CD14-positive monocyte (primary cell): ENCODE results near the gene ATXN2. TPM values are rescaled to one million over a fixed set of nuclear protein-coding genes. Genes with fewer than 3 reads are reported as not detected.

ENCODE experiments used
- DNase-seq, 3 donors: peaks; one replicate each; pipeline ENCODE4 v3.0.0-alpha.2; 2011 to 2022
- H2AFZ ChIP-seq: 2 replicates; pipeline ENCODE4 v1.6.0; 2012; ENCODE audit warnings: mild to moderate bottlenecking, low read depth, low read length, inconsistent platforms; ENCODE audit not compliant: insufficient read depth, poor library complexity, severe bottlenecking
- H3K27ac ChIP-seq, 2 donors: 1 replicate in 1 of 2; 2 replicates in 1 of 2; pipeline ENCODE4 v1.5.1; 2012 to 2013; ENCODE audit warnings: low read length in 2 of 2, control low read depth in 1 of 2, inconsistent platforms in 1 of 2, low read depth in 1 of 2, mild to moderate bottlenecking in 1 of 2
- H3K27me3 ChIP-seq, 2 donors: one replicate each; pipeline versions ENCODE4 v1.6.0 to v1.6.1; 2011 to 2013; ENCODE audit warnings: low read length in 2 of 2; ENCODE audit not compliant: control insufficient read depth in 2 of 2, insufficient read depth in 2 of 2
- H3K36me3 ChIP-seq, 2 donors: replicated peaks in 1 of 2; 1 replicate in 1 of 2; 2 replicates in 1 of 2; pipeline versions ENCODE4 v1.5.1 to v1.6.1; 2012 to 2013; ENCODE audit warnings: low read length in 2 of 2, control low read depth in 1 of 2, inconsistent platforms in 1 of 2, mild to moderate bottlenecking in 1 of 2; ENCODE audit not compliant: insufficient read depth in 2 of 2, control insufficient read depth in 1 of 2
- H3K4me1 ChIP-seq, 2 donors: 1 replicate in 1 of 2; 2 replicates in 1 of 2; pipeline versions ENCODE4 v1.5.1 to v1.6.1; 2012 to 2013; ENCODE audit warnings: low read length in 2 of 2, control low read depth in 1 of 2, inconsistent platforms in 1 of 2, mild to moderate bottlenecking in 1 of 2, moderate library complexity in 1 of 2; ENCODE audit not compliant: insufficient read depth in 2 of 2, control insufficient read depth in 1 of 2
- H3K4me2 ChIP-seq: replicated peaks from 2 replicates; pipeline ENCODE3; 2012; ENCODE audit warnings: low read length, moderate library complexity, mild to moderate bottlenecking; ENCODE audit not compliant: poor library complexity, severe bottlenecking; ENCODE audit errors: extremely low read depth
- H3K4me3 ChIP-seq, 3 experiments: fragments of 200-600 bp in 1 of 3; sonication (generic) in 1 of 3; replicated peaks in 1 of 3; 1 replicate in 2 of 3; 2 replicates in 1 of 3; pipeline ENCODE4 v1.5.1; 2011 to 2013; ENCODE audit warnings: low read length in 3 of 3, mild to moderate bottlenecking in 3 of 3, control low read depth in 2 of 3, low read depth in 2 of 3, inconsistent platforms in 1 of 3, moderate library complexity in 1 of 3
- H3K79me2 ChIP-seq: 2 replicates; pipeline ENCODE4 v1.6.0; 2012; ENCODE audit warnings: mild to moderate bottlenecking, control low read depth, inconsistent platforms, low read length, moderate library complexity; ENCODE audit not compliant: insufficient read depth
- H3K9ac ChIP-seq: 2 replicates; pipeline ENCODE4 v1.6.0; 2017; ENCODE audit warnings: low read length, mild to moderate bottlenecking; ENCODE audit not compliant: insufficient read depth, poor library complexity, severe bottlenecking
- H3K9me3 ChIP-seq, 2 donors: replicated peaks in 1 of 2; 1 replicate in 1 of 2; 2 replicates in 1 of 2; pipeline versions ENCODE4 v1.5.1 to v1.6.1; 2012 to 2013; ENCODE audit warnings: low read length in 2 of 2, control low read depth in 1 of 2; ENCODE audit not compliant: control insufficient read depth in 1 of 2, insufficient read depth in 1 of 2
- H4K20me1 ChIP-seq: 2 replicates; pipeline ENCODE4 v1.6.0; 2012; ENCODE audit warnings: mild to moderate bottlenecking, low read length, control low read depth, moderate library complexity; ENCODE audit not compliant: insufficient read depth
- H3K27ac Mint-ChIP-seq, 7 donors: one replicate each; pipeline ENCODE4 v1.8.0; 2020; ENCODE audit warnings: mild to moderate bottlenecking in 7 of 7, mixed read lengths in 7 of 7, moderate library complexity in 6 of 7, inconsistent platforms in 2 of 7
- H3K27me3 Mint-ChIP-seq, 3 donors: one replicate each; pipeline ENCODE4 v1.8.0; 2021 to 2022; ENCODE audit warnings: low read depth in 3 of 3, mild to moderate bottlenecking in 3 of 3, mixed read lengths in 3 of 3, moderate library complexity in 3 of 3, inconsistent platforms in 1 of 3
- H3K36me3 Mint-ChIP-seq, 2 donors: one replicate each; pipeline ENCODE4 v1.8.0; 2020; ENCODE audit warnings: mixed read lengths in 2 of 2, inconsistent platforms in 1 of 2, mild to moderate bottlenecking in 1 of 2
- H3K4me1 Mint-ChIP-seq: one replicate; pipeline ENCODE4 v1.8.0; 2020; ENCODE audit warnings: mild to moderate bottlenecking, mixed read lengths
- H3K4me3 Mint-ChIP-seq, 2 donors: one replicate each; pipeline ENCODE4 v1.8.0; 2020; ENCODE audit warnings: mild to moderate bottlenecking in 2 of 2, mixed read lengths in 2 of 2, moderate library complexity in 1 of 2
- H3K9me3 Mint-ChIP-seq, 7 donors: one replicate each; pipeline ENCODE4 v1.8.0; 2020 to 2022; ENCODE audit warnings: mixed read lengths in 7 of 7, mild to moderate bottlenecking in 6 of 7, moderate library complexity in 6 of 7, inconsistent platforms in 2 of 7
- CTCF ChIP-seq: fragments of 200-600 bp; IDR thresholded peaks from one replicate; pipeline ENCODE4 v1.8.0; 2022; ENCODE audit warnings: antibody characterized with exemption, mild to moderate bottlenecking
- WGBS: methylation state at CpG from one replicate; pipeline ENCODE4 v1.1.5; 2013; ENCODE audit warnings: missing lambda C conversion rate; ENCODE audit not compliant: insufficient coverage; 5-methylcytosine and 5-hydroxymethylcytosine counted together
- intact Hi-C, 2 donors: fragments of 100-400 bp; cut with micrococcal nuclease; formaldehyde crosslinking; loops; one replicate each; pipeline versions ENCODE4 v1.15.0 to v1.15.1; 2023
- polyA plus RNA-seq, 3 donors: library from polyadenylated mRNA; depleted of rRNA in 1 of 3; unstranded in 2 of 3; stranded (reverse) in 1 of 3; fragments of 300-500 nt in 2 of 3; fragments of >200 nt in 1 of 3; fragmentation: Illumina TruSeq in 2 of 3; gene quantifications; 1 replicate in 2 of 3; 2 replicates in 1 of 3; pipeline ENCODE4 v1.2.3, GENCODE V29; 2012 to 2021

Gene ATXN2
- polyA plus RNA-seq, 3 donors = 4.3 to 28.8 (median 11.9) TPM

DNA sequence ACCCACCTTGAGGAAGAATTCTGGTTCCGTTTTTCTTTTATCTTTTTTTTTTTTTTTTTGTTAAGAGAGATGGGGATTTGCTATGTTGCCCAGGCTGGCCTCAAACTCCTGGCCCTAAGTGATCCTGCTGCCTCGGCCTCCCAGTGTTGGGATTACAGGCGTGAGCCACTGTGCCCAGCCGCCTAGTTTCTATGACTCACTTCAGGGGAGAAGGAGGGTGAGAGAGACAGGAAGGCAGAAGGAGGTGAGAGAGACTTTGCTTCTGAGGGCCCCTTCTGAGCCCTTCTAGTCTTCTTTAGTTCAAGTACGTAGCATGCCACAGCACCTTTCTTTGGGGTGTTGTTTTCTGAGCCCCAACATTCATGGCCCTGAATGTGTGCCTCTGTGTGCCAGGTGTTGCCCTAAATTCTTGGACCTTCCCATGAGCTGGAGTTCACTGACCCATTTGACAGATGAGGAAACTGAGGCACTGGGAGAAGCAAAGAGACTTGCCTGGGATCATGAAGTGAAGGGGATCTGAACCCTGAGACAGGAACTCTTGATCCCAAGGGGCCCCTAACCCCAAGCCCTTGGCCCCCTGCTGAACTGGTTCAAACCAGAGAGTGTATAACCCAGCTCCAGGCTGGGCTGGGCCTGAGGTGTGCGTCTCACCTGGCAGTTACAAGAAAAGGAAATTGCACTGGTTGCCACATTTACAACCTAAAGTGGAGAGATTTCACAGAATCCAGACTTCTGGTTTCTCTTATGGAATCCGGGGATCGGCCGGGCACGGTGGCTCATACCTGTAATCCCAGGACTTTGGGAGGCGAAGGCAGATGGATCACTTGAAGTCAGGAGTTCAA lies 172.6 kb downstream of the ATXN2 start:
- Histone ChIP-seq H3K27ac (peak overlapping the region; percentile 44 to 48), H3K27me3 (no peaks in the 10 kb centered on the region), H3K79me2 (peaks cover 99% of the 10 kb centered on the region), H2AFZ (no peak overlapping the region), H3K4me3 (no peak overlapping the region), H3K9ac (no peak overlapping the region), H3K9me3 (no peaks in the 10 kb centered on the region), H3K4me1 (peaks cover 76 to 79% of the 10 kb centered on the region in 2 donors), H3K36me3 (peaks cover 37 to 57% of the 10 kb centered on the region in 2 donors), H4K20me1 (peaks cover 100% of the 10 kb centered on the region), H3K4me2 (no peak overlapping the region)
- TF ChIP-seq CTCF = no peak
- intact Hi-C loops = loop anchor here in 1 of 2 donors (2.0 kb wide), 1 partner anchor 18 kb away; no protein-coding TSS in a partner anchor
- peaks cover 74% of the 10 kb centered on the region for H3K4me1 Mint-ChIP-seq
- H3K9me3 Mint-ChIP-seq = peaks cover 0 to 1% (median 0%) of the 10 kb centered on the region in 7 donors
- peaks cover 0 to 2% (median 0%) of the 10 kb centered on the region in 3 donors for H3K27me3 Mint-ChIP-seq
- peaks cover 38 to 53% of the 10 kb centered on the region in 2 donors for H3K36me3 Mint-ChIP-seq
- WGBS = 53% methylated on average over 8 of the region's 11 CpGs
- DNase-seq = peak in 1 of 3 donors; percentile 47
- H3K4me3 Mint-ChIP-seq = no peak overlapping the region
- H3K27ac Mint-ChIP-seq = peak overlapping the region; percentile 53 to 87 (median 74)

DNA sequence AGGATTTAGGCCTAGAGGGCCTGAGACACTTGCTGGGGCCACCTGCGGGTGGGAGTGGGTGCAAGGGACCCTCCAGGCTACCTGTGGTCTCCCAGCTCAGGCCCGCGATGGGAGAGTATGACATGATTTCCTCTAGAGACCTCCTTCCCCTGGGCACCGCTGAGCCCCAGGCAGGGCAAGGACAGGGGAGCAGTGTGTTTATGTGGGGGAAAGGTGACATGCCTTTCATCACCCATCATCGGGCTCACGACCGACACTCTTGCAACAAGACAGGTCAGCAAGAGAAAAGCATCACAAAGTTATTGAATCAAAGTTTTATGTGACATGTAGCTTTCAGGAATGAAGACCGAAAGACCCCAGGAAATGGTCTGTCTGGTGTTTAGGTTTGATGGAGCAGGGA lies 173.5 kb downstream of the ATXN2 start:
- Mint-ChIP-seq H3K4me1 (peaks cover 66% of the 10 kb centered on the region), H3K27me3 (no peaks in the 10 kb centered on the region), H3K27ac (peak overlapping the region; percentile 66 to 91 (median 82)), H3K9me3 (peaks cover 0 to 1% (median 0%) of the 10 kb centered on the region in 7 donors), H3K36me3 (peaks cover 39 to 62% of the 10 kb centered on the region in 2 donors), H3K4me3 (no peak overlapping the region)
- 70% methylated on average over 2 of the region's 8 CpGs for WGBS
- Histone ChIP-seq H3K79me2 (peaks cover 99% of the 10 kb centered on the region), H3K9me3 (no peaks in the 10 kb centered on the region), H3K27ac (peak overlapping the region; percentile 37 to 48), H3K4me1 (peaks cover 67 to 70% of the 10 kb centered on the region in 2 donors), H3K4me3 (no peak overlapping the region), H4K20me1 (peaks cover 100% of the 10 kb centered on the region), H2AFZ (no peak overlapping the region), H3K36me3 (peaks cover 46 to 66% of the 10 kb centered on the region in 2 donors), H3K27me3 (no peaks in the 10 kb centered on the region), H3K4me2 (peak overlapping the region; percentile 18), H3K9ac (no peak overlapping the region)
- DNase-seq = no peak
- no peak for TF ChIP-seq CTCF
- intact Hi-C loops = loop anchor here in 1 of 2 donors (2.0 kb wide), 1 partner anchor 17 kb away; no protein-coding TSS in a partner anchor
